GM12891 (cell line): ENCODE results near the gene R3HDM2.
"Not testable (repeated sequence)": the region's sequence is repeated elsewhere in the genome, so short reads cannot be mapped to it uniquely, and the experiment has no call there.

ENCODE experiments used
- PAX5 ChIP-seq: IDR thresholded peaks from 2 replicates; pipeline ENCODE4 v1.6.1; 2011; ENCODE audit warnings: low read length, moderate library complexity, mild to moderate bottlenecking; ENCODE audit not compliant: insufficient read depth, severe bottlenecking
- POLR2A ChIP-seq: IDR thresholded peaks from 2 replicates; pipeline ENCODE4 v1.6.1; 2011; ENCODE audit warnings: low read depth, low read length, control low read depth
- POLR2AphosphoS5 ChIP-seq: IDR thresholded peaks from 2 replicates; pipeline ENCODE4 v1.6.1; 2011; ENCODE audit warnings: low read depth, low read length, control low read depth
- SPI1 ChIP-seq: IDR thresholded peaks from 2 replicates; pipeline ENCODE4 v1.6.1; 2011; ENCODE audit warnings: low read depth, low read length, control low read depth
- TAF1 ChIP-seq: IDR thresholded peaks from 2 replicates; pipeline ENCODE4 v1.6.1; 2011; ENCODE audit warnings: low read depth, low read length, control low read depth

- TF ChIP-seq POLR2A, TAF1, POLR2AphosphoS5, PAX5, SPI1: not testable (repeated sequence)
Observed at GRCh38 chr12:57364156-57364555, 66.7 kb downstream of the R3HDM2 start.
